Muscle of leg (tissue), 11 donors: ENCODE measurements around the gene NRP2. TPM values are rescaled to one million over a fixed set of nuclear protein-coding genes. Genes with fewer than 3 reads are reported as not detected.
A peak's percentile ranks its signal among the peaks of the same experiment; 100 is the strongest.

ENCODE experiments used
- DNase-seq: peaks from one replicate; pipeline ENCODE4 v3.0.0; 2013
- H3K27ac ChIP-seq: one replicate; pipeline ENCODE4 v1.5.1; 2013; ENCODE audit warnings: mild to moderate bottlenecking, low read length, control low read depth
- H3K27me3 ChIP-seq: one replicate; pipeline ENCODE4 v1.6.1; 2013; ENCODE audit warnings: low read length; ENCODE audit not compliant: control insufficient read depth, insufficient read depth
- H3K36me3 ChIP-seq: one replicate; pipeline ENCODE4 v1.6.1; 2013; ENCODE audit warnings: low read length; ENCODE audit not compliant: control insufficient read depth, insufficient read depth
- H3K4me1 ChIP-seq: one replicate; pipeline ENCODE4 v1.6.1; 2013; ENCODE audit warnings: low read length; ENCODE audit not compliant: control insufficient read depth, insufficient read depth
- H3K4me3 ChIP-seq: one replicate; pipeline ENCODE4 v1.5.1; 2013; ENCODE audit warnings: low read length, control low read depth
- H3K9me3 ChIP-seq: replicated peaks from 2 replicates; pipeline ENCODE4 v1.6.1; 2013; ENCODE audit warnings: low read depth, low read length; ENCODE audit not compliant: control insufficient read depth
- WGBS: methylation state at CpG from one replicate; pipeline ENCODE4 v1.1.5; 2013; ENCODE audit warnings: missing lambda C conversion rate; ENCODE audit not compliant: insufficient coverage; 5-methylcytosine and 5-hydroxymethylcytosine counted together
- polyA plus RNA-seq, 8 donors: library from polyadenylated mRNA; unstranded; fragments of 120-200 nt; gene quantifications; one replicate each; pipeline versions ENCODE4 v1.2.1 to v1.2.3, GENCODE V29; 2013; ENCODE audit warnings: inconsistent platforms in 1 of 8, low replicate concordance in 1 of 8; ENCODE audit not compliant: insufficient read length in 8 of 8, insufficient read depth in 1 of 8
- total RNA-seq: library from RNA; stranded (reverse); fragments of 120-200 nt; gene quantifications from one replicate; pipeline ENCODE4 v1.2.4, GENCODE V29; 2013

The NRP2 gene
- total and polyA plus RNA-seq, 9 donors = 11.6 to 27.9 (median 18.6) TPM

DNA sequence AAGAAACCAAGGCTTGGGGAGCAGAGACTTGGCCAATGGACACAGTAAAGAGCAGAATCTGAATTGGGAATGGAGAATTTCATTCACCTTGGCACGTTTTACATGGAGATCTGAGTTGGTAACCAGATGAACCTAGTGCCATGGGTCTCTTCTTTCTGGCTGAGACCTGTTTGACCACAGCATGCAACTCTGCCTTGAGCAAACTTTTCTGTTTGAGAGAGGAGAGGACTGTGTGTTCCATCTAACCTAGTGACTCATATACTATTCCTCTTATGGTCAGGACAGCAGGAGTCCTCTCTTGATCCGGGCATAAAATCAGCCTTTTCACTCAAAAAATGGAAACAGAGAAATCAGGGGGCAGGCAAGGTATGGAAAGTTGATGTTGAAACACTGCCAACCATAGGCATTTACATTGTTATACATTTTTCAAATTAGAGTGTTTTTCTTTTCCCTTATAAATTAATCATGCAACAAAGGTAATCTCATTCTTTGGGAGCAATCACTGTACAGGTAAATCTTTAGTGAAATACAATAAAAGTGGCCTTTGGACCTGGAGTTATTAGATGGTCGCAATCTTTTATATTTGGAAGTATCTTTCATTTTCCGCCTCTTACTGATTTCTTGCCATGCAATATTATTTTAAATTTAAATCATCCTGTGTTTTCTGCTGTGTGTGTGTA is 86.7 kb downstream of the NRP2 start:
- H3K27me3 ChIP-seq = peaks cover 6% of the 10 kb centered on the region
- no peaks in the 10 kb centered on the region for H3K9me3 ChIP-seq
- DNase-seq = no peak
- H3K4me1 ChIP-seq = peaks cover 14% of the 10 kb centered on the region
- no CpG with 5 or more reads among the region's 4 CpGs for WGBS
- H3K27ac ChIP-seq = no peak overlapping the region
- no peak overlapping the region for H3K4me3 ChIP-seq
- no peaks in the 10 kb centered on the region for H3K36me3 ChIP-seq

DNA sequence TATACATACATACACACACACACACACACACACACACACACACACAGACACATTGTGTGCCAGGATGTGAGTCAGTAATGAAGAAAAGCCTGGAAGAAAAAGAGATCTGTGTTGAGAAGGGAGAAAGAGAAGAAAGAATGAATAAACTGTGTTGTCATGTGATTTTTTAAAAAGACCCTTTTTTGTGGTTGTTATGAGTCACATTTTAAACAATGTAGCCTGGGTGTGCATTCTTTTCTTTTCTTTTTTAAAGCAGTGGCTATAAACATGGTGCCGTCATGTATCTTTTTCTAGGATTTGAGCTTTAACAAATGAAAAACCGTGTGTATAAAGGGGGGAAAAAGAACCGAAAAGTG is 87.2 kb downstream of the NRP2 start:
- DNase-seq = no peak
- Histone ChIP-seq H3K9me3 (no peaks in the 10 kb centered on the region), H3K36me3 (no peaks in the 10 kb centered on the region), H3K27me3 (peaks cover 3% of the 10 kb centered on the region), H3K27ac (no peak overlapping the region), H3K4me1 (peaks cover 9% of the 10 kb centered on the region), H3K4me3 (no peak overlapping the region)
- no CpG with 5 or more reads among the region's 3 CpGs for WGBS

DNA sequence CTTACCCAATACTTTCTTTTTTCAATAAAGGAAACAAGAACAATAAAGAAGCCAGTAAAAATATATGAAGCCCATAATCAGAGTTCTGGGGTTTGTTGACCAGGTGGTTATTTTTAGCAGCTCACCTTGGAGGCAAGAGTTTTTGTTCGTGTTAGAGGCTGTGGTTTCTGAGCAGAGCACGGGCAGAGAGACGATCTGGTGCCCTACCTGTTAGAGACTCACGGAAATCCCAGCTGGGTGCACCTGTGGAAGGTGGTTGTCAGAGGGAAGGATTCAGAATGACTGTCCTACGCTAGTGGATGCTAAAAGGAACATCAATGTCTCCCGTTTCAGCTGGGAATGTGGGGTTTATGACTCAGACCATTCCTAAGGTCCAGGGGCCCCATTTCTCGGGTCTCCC is 87.6 kb downstream of the NRP2 start:
- H3K9me3 ChIP-seq = no peaks in the 10 kb centered on the region
- 71% methylated on average over 6 of the region's 7 CpGs for WGBS
- H3K27me3 ChIP-seq = peaks cover 3% of the 10 kb centered on the region
- no peak overlapping the region for H3K4me3 ChIP-seq
- peaks cover 8% of the 10 kb centered on the region for H3K4me1 ChIP-seq
- H3K27ac ChIP-seq = no peak overlapping the region
- no peaks in the 10 kb centered on the region for H3K36me3 ChIP-seq
- no peak for DNase-seq

DNA sequence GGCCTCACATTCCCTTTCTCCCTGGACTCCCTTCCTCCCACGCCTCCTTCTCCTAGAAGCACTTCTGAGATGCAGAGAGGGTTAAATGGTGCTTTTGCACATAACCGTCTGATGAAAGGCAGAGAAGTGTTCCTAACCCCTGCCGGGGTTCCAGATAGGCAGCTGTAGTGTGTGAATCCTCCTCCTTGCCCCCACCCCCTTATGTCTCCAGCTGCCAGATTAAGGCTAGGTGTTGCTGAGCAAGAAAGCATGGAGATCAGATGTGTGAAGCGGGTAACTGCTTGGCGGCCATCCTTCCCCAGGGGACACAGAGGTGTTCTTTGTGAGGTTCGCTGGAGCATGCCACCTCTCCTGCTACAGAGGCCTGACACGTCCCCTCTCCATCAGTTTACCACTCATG is 88.3 kb downstream of the NRP2 start:
- peaks cover 15% of the 10 kb centered on the region for H3K4me1 ChIP-seq
- H3K27me3 ChIP-seq = peaks cover 3% of the 10 kb centered on the region
- H3K9me3 ChIP-seq = no peaks in the 10 kb centered on the region
- H3K4me3 ChIP-seq = no peak overlapping the region
- no CpG with 5 or more reads among the region's 7 CpGs for WGBS
- no peaks in the 10 kb centered on the region for H3K36me3 ChIP-seq
- no peak overlapping the region for H3K27ac ChIP-seq
- no peak for DNase-seq

DNA sequence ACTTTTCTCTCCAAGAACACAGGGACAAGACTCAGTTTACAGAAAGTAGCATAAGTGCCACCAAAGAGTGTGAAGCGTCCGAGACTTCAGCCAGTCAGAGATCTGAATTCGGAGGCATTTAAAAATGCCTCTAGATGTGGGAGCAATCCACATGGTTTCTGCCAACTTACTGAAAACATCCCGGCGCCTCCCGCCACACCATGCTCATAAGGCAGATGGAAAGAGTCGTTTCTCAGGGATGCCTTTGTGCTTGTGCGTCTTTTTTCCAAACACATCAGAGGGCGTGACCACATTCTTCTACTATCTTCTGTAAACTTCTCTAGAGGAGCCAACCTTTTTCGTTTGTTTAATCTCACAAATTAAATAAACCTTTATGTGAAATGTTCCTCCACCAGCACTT is 88.7 kb downstream of the NRP2 start:
- Histone ChIP-seq H3K27me3 (peaks cover 3% of the 10 kb centered on the region), H3K36me3 (no peaks in the 10 kb centered on the region), H3K9me3 (no peaks in the 10 kb centered on the region), H3K27ac (no peak overlapping the region), H3K4me3 (no peak overlapping the region), H3K4me1 (peaks cover 15% of the 10 kb centered on the region)
- DNase-seq = no peak
- 86% methylated on average over 7 of the region's 10 CpGs for WGBS

DNA sequence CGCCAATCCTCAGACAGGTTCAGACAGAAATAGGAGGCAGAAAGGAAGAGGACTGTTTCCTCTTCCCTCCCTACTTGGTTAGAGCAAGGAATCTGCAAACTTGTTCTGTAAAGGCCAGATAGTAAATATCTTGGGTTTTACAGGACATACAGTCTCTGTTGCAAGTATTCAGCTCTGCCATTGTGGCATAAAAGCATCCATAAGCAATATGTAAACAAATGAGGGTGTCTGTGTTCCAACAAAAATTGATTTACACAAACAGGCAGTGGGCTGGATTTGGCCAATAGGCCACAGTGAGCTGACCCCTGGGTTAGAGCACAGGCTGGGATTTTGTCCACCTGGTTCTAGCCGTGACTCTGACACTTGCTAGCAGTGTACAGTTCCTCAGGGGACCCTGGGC is 89.4 kb downstream of the NRP2 start:
- Histone ChIP-seq H3K27ac (no peak overlapping the region), H3K9me3 (no peaks in the 10 kb centered on the region), H3K4me1 (peaks cover 11% of the 10 kb centered on the region), H3K27me3 (no peaks in the 10 kb centered on the region), H3K36me3 (no peaks in the 10 kb centered on the region), H3K4me3 (no peak overlapping the region)
- 80% methylated on average over 1 of the region's 2 CpGs for WGBS
- DNase-seq = no peak

DNA sequence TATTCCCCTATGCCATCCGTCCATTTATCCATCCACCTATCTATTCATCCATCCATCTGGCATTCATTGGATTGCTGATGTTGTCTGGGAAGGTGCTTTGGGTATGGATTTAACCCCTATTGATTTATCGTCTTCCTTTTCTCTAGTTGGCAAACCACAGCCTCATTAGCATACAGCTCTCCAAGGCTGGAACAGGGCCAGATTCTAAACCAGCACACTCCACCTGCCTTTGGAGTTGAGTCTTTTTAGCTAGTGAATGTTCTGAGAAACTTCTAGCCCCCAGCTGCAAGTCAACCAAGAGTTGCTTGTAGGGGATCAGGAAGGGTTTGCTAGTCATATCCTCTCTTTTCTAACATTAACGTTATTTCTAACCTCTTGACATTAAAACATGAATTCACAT is 90.7 kb downstream of the NRP2 start:
- H3K4me3 ChIP-seq = no peak overlapping the region
- no peaks in the 10 kb centered on the region for H3K9me3 ChIP-seq
- no peak for DNase-seq
- peaks cover 11% of the 10 kb centered on the region for H3K4me1 ChIP-seq
- no peaks in the 10 kb centered on the region for H3K27me3 ChIP-seq
- no peaks in the 10 kb centered on the region for H3K36me3 ChIP-seq
- H3K27ac ChIP-seq = no peak overlapping the region
- 40% methylated on average over 1 of the region's 3 CpGs for WGBS

DNA sequence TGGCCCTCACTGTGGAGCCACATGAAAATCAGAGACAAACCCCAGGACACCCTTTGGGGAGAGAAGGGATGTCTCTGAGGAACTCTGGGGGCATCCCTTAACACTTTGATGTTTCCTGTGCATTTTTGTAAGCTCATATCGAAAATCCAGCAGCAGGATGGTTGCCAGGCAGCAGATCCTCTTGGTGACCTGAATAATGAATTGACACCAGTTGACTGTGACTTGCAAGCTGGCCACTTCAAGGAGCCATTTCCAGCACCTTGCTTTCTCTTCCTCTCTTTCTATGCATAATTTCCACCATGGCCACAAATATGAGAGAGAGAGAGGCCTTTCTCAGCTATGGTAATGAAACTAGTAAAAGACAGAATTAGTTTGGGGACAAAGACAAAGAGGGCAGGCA is 91.7 kb downstream of the NRP2 start:
- H3K36me3 ChIP-seq = no peaks in the 10 kb centered on the region
- H3K9me3 ChIP-seq = no peaks in the 10 kb centered on the region
- H3K4me3 ChIP-seq = no peak overlapping the region
- no peak overlapping the region for H3K27ac ChIP-seq
- no peak for DNase-seq
- peaks cover 11% of the 10 kb centered on the region for H3K4me1 ChIP-seq
- H3K27me3 ChIP-seq = no peaks in the 10 kb centered on the region
- WGBS = 57% methylated on average over 1 of the region's 1 CpG

DNA sequence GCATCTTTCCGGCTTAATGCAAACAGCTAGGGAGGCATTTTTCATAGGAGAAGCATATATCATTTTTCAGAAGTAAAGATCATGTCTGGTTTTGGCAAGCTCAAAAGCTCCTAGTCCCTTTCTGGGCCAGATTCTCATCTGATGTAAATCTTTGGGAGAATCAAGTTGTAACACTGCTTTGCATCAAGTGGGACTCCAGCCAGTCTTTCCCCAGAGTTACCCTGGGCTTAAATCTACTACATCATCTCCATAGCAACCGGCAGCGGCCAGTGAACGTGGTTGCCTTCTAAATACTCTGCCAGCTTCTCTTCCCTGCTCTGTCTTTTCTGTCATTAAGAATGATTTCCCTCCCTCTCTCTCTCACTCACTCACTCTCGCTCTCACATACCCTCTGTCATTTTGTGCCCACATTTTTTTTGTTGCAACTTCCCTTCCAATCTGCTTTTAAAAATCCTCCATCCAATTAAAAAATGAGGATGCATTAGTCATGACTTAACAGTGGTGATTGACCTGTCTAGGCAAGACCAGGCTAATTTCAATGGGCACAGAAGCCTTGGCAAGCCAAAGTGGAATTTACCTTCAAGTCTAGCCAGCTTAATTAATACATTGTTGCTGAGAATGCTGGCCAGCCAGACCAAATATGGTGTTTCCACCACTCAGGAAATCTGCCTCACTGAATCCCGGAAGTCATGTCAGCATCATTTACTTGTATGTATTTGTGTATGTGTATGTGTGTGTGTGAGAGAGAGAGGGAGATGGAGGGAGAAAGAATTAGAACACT is 93.0 kb downstream of the NRP2 start:
- H3K27me3 ChIP-seq = no peaks in the 10 kb centered on the region
- peaks cover 11% of the 10 kb centered on the region for H3K4me1 ChIP-seq
- peak; percentile 91 for DNase-seq
- no peaks in the 10 kb centered on the region for H3K9me3 ChIP-seq
- no peak overlapping the region for H3K4me3 ChIP-seq
- no peak overlapping the region for H3K27ac ChIP-seq
- H3K36me3 ChIP-seq = no peaks in the 10 kb centered on the region
- 13% methylated on average over 3 of the region's 6 CpGs for WGBS

DNA sequence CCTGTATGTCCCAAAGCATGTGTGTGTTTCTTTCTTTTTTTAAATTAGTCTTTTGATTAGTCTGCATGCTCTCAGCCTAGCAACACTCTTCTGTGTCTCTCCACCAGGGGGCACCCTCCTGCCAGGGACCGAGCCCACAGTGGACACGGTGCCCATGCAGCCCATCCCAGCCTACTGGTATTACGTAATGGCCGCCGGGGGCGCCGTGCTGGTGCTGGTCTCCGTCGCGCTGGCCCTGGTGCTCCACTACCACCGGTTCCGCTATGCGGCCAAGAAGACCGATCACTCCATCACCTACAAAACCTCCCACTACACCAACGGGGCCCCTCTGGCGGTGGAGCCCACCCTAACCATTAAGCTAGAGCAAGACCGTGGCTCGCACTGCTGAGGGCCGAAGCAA is 93.8 kb downstream of the NRP2 start:
- 73% methylated on average over 19 of the region's 19 CpGs for WGBS
- Histone ChIP-seq H3K4me1 (peaks cover 11% of the 10 kb centered on the region), H3K27me3 (no peaks in the 10 kb centered on the region), H3K27ac (no peak overlapping the region), H3K9me3 (no peaks in the 10 kb centered on the region), H3K4me3 (no peak overlapping the region), H3K36me3 (no peaks in the 10 kb centered on the region)
- no peak for DNase-seq
